Measurements from ENCODE around the gene C11orf71. TPM values are rescaled to one million over a fixed set of nuclear protein-coding genes. Genes with fewer than 3 reads are reported as not detected.

The C11orf71 gene
- total and polyA plus RNA-seq, 7 donors: 5.0 to 16.4 (median 7.6) TPM

- no peaks in the 10 kb centered on the region for H3K36me3 ChIP-seq
- no peaks in the 10 kb centered on the region for H3K9me3 ChIP-seq
- intact Hi-C loops (cut with DNase I): no loop called here
- TF ChIP-seq POLR2AphosphoS5 (IDR thresholded peaks at IDR 0.05): no peak
- TF ChIP-seq EP300 (IDR thresholded peaks at IDR 0.05): no peak
- no peak for TF ChIP-seq POLR2A (IDR thresholded peaks at IDR 0.05)
- TF ChIP-seq CTCF (IDR thresholded peaks at IDR 0.05): no peak
- H3K27ac ChIP-seq: no peak overlapping the region
- no peaks in the 10 kb centered on the region for H3K4me1 ChIP-seq
- no peaks in the 10 kb centered on the region for H3K27me3 ChIP-seq
- 78 to 83% methylated on average over 13 of the region's 13 CpGs for WGBS, 2 donors
- no peak overlapping the region for H3K4me3 ChIP-seq
- no peak for DNase-seq
Observed at GRCh38 chr11:114366331-114367243, 33.7 kb downstream of the C11orf71 start.

GRCh38 chr11:114362958-114363357 is 37.4 kb downstream of the C11orf71 start:
- DNase-seq: no peak
- intact Hi-C loops (cut with DNase I): no loop called here
- TF ChIP-seq POLR2A (IDR thresholded peaks at IDR 0.05): no peak
- no peak for TF ChIP-seq EP300 (IDR thresholded peaks at IDR 0.05)
- TF ChIP-seq POLR2AphosphoS5 (IDR thresholded peaks at IDR 0.05): no peak
- no peak for TF ChIP-seq CTCF (IDR thresholded peaks at IDR 0.05)
- Histone ChIP-seq H3K9me3 (no peaks in the 10 kb centered on the region), H3K4me1 (no peaks in the 10 kb centered on the region), H3K27me3 (no peaks in the 10 kb centered on the region), H3K36me3 (no peaks in the 10 kb centered on the region), H3K27ac (no peak overlapping the region), H3K4me3 (no peak overlapping the region)
- WGBS, 2 donors: 37 to 64% methylated on average over 3 of the region's 3 CpGs

- H3K9me3 ChIP-seq: no peaks in the 10 kb centered on the region
- intact Hi-C loops (cut with DNase I): no loop called here
- H3K4me1 ChIP-seq: no peaks in the 10 kb centered on the region
- H3K4me3 ChIP-seq: no peak overlapping the region
- no peaks in the 10 kb centered on the region for H3K36me3 ChIP-seq
- DNase-seq: no peak
- no peak overlapping the region for H3K27ac ChIP-seq
- TF ChIP-seq POLR2AphosphoS5 (IDR thresholded peaks at IDR 0.05) (no peak), EP300 (IDR thresholded peaks at IDR 0.05) (no peak), CTCF (IDR thresholded peaks at IDR 0.05) (no peak), POLR2A (IDR thresholded peaks at IDR 0.05) (no peak)
- no peaks in the 10 kb centered on the region for H3K27me3 ChIP-seq
- 77 to 80% methylated on average over 4 of the region's 4 CpGs for WGBS, 2 donors
Observed at GRCh38 chr11:114362326-114362725, 38.0 kb downstream of the C11orf71 start.

GRCh38 chr11:114359342-114359741 is 41.0 kb downstream of the C11orf71 start:
- no peak overlapping the region for H3K27ac ChIP-seq
- TF ChIP-seq EP300 (IDR thresholded peaks at IDR 0.05): no peak
- no peak for TF ChIP-seq POLR2A (IDR thresholded peaks at IDR 0.05)
- no peak for TF ChIP-seq POLR2AphosphoS5 (IDR thresholded peaks at IDR 0.05)
- no peak for TF ChIP-seq CTCF (IDR thresholded peaks at IDR 0.05)
- intact Hi-C loops (cut with DNase I): no loop called here

More at GRCh38 chr11:114359342-114359741, 41.0 kb downstream of the C11orf71 start:
- H3K4me1 ChIP-seq: no peaks in the 10 kb centered on the region
- no peaks in the 10 kb centered on the region for H3K9me3 ChIP-seq
- no peak overlapping the region for H3K4me3 ChIP-seq
- no peaks in the 10 kb centered on the region for H3K36me3 ChIP-seq
- no peak for DNase-seq
- H3K27me3 ChIP-seq: no peaks in the 10 kb centered on the region
